Epithelial cell of proximal tubule (primary cell): ENCODE measurements around the gene CAP1. TPM values are rescaled to one million over a fixed set of nuclear protein-coding genes. Genes with fewer than 3 reads are reported as not detected.

Experiments used
- DNase-seq: peaks from one replicate; pipeline ENCODE4 v3.0.0-alpha.2; 2011; ENCODE audit warnings: low read depth
- H3K4me3 ChIP-seq: 2 replicates; pipeline ENCODE4 v1.5.1; 2011; ENCODE audit warnings: low read depth, mild to moderate bottlenecking, low read length
- total RNA-seq: library from RNA; depleted of rRNA; stranded (reverse); fragments of >200 nt; gene quantifications from 2 replicates; pipeline ENCODE4 v1.2.3, GENCODE V29; 2015
- TF ChIP-seq, protein P1 (sequence below): conservative IDR thresholded peaks from 2 replicates; pipeline ENCODE4 v1.5.1; 2012; ENCODE audit warnings: low read depth, mild to moderate bottlenecking, low read length

CAP1 gene
- total RNA-seq, 1 donor from 2014 or later, result 342 TPM

DNA sequence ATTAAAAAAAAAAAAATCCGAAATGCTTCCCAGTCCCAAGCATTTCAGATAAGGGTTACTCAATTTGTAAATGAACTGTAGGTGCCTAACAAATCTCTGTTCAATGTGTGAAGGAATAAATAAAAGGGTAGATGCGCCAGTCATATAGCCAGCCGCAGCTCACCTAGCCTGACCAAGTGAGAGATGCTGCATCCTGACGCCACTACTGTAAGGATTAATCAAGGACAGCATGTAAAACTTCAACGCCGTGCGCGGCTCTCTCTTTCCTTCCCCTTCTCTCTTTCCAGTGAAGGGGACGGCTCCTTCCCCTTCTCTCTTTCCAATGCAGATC, 56.1 kb downstream of the CAP1 start:
- TF ChIP-seq, protein P1, sequence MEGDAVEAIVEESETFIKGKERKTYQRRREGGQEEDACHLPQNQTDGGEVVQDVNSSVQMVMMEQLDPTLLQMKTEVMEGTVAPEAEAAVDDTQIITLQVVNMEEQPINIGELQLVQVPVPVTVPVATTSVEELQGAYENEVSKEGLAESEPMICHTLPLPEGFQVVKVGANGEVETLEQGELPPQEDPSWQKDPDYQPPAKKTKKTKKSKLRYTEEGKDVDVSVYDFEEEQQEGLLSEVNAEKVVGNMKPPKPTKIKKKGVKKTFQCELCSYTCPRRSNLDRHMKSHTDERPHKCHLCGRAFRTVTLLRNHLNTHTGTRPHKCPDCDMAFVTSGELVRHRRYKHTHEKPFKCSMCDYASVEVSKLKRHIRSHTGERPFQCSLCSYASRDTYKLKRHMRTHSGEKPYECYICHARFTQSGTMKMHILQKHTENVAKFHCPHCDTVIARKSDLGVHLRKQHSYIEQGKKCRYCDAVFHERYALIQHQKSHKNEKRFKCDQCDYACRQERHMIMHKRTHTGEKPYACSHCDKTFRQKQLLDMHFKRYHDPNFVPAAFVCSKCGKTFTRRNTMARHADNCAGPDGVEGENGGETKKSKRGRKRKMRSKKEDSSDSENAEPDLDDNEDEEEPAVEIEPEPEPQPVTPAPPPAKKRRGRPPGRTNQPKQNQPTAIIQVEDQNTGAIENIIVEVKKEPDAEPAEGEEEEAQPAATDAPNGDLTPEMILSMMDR, result no peak
- peak overlapping the region; percentile 72 for H3K4me3 ChIP-seq
- DNase-seq, result no peak

DNA sequence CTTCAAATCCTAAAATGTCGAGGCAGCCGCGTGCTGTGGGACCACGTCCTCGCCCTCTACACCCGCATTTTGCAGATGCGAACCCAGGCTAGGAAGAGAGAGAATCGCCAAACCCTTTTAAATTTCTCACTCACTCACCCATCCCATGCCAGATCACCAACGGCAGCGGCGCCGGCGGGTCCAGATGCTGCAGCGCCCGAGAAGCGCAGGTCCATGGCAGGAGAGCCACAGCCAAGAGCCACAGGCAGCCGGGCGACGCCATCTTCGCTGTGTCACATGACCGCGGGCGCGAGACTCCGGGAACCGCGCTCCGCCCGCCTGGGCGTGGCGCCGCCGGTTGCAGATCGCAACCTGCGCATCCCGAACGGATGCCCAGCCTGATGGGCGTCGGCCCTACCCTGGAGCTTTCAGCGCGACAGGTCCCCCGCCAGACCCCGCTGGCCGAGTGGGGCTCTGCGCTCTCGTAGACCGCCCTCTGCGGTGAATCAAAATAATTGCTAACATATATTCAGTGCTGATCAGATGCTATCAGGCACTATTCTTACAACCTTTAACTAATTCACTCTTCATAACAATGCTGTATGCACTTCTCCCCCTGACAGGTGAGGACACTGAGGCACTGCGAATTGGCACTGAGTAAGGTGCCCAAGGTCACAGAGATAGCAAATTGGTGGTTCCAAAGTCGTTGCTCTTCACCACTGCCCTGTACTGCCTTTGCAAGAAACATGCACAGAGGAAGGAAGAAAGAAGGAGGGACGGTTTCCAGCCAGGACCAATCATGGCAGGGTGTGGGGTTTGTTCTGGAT, 56.7 kb downstream of the CAP1 start, which contains the start of gene PPT1:
PPT1 (minus strand) TSS at position 276 of the 806 bp plus-strand sequence; CDS start at position 262, 14 bp downstream.
- DNase-seq, result no peak
- TF ChIP-seq, protein P1, result no peak
- peak within 1 kb of the TSS; percentile 72 for H3K4me3 ChIP-seq

DNA sequence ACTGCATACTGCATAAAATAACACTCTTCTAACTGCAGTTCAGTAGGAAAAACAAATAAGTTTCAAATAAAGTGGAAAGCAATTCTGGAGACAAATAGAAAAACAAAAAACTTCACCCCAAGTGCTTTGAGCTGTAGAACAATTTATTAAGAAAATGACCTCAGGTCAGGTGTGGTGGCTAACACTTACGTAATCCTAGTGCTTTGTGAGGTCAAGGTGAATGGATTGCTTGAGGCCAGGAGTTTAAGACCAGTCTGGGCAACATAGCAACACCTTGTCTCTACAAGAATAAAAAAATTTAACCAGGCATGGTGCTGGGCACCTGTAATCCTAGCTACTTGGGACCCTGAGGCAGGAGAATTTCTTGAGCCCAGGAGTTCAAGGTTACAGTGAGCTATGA, 61.5 kb downstream of the CAP1 start:
- TF ChIP-seq, protein P1, result no peak
- no peak for DNase-seq
- H3K4me3 ChIP-seq, result no peak overlapping the region

DNA sequence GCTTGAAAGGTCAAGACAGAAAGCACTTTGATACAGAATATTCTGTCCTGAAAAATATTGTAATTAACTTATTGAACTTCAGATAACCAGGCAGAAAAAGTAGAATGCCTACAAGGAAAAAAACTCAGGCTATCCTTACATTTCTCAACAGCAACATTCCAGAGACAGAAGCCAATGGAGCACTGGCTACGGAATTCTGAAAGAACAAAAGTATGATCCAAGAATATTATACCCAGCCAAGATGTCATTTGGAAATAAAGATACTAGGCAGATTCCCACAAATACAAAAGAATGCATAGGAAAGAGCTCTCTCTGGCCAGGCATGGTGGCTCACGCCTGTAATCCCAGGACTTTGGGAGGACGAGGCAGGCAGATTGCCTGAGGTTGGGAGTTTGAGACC, 62.4 kb downstream of the CAP1 start:
- DNase-seq, result no peak
- TF ChIP-seq, protein P1, result no peak
- H3K4me3 ChIP-seq, result no peak overlapping the region

DNA sequence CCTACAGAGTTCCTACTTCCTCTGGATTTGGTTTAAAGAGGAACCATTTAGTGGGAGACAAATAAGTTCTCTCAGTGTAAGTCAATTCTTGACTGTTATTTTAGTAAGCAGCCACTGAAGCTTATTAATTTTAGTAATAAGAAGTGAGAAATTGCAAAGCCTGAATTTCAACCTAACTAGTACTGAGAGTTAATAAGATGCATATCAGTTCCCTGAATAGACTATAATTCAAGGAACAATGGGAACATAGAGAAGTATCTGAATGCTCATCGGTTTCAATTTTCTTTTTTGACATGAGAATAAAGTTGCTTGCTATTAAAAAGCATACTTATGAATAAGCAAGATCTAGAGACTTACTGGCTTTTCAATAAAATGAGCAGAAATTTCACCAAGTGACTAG, 64.5 kb downstream of the CAP1 start:
- TF ChIP-seq, protein P1, result no peak
- DNase-seq, result no peak
- no peak overlapping the region for H3K4me3 ChIP-seq

DNA sequence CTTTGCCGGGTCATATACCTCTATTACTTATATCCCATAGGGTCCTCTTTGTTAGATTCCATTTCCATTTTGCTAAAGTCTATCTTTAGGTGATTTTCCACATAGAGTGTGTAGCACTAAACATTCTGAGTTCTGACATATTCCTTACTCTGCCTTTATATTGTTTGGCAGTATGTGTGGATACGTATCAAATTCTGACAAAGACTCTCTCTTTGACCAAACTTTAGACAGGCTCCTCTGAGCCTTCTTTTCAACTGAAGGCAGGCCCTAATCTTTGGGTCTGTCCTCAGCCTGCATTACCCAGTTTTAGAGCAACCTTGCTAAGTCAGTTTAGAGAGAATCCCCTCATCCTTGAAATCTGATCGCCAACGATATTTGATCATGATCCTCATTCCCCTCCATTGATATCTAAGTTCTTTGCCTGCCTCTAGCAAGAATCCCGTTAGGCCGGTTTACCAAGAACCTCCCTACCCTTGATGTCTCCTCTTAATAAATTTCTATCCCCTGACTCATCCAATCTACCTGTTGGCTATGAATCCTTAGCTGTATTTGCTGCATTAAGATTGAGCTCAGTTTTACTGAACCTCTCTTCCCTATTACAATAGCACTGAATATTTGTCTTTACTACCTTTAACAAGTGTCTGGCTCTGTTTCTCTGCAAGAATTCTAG, 66.9 kb downstream of the CAP1 start:
- H3K4me3 ChIP-seq, result no peak overlapping the region
- DNase-seq, result no peak
- TF ChIP-seq, protein P1, result no peak
